ENCODE data around the gene KRT72. TPM values are rescaled to one million over a fixed set of nuclear protein-coding genes. Genes with fewer than 3 reads are reported as not detected.

KRT72 gene
- 0.27 and 0.30 TPM in 2 replicates for total RNA-seq

DNA sequence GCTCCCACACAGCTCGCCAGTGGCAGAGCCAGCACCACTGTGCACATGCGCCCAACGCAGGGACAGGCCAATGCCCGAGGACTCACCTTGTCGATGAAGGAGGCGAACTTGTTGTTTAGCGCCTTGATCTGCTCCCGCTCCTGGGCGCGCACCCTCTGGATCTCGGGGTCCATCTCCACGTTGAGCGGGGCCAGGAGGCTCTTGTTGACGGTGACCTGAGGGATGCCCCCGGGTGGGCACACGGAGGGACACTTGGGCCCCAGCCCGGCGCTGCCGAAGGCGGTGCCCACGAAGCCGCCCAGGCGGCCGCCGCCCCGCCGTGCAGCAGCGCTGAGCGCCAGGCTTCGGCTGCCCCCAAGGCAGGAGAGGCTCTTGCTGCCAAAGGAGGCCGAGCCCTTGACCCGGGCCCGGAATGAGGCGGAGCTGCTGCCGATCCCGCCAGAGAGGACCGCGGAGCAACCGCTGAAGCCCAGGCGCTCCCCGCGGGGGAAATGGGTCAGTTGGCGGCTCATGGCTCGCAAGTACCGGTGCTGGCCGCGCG is at the start of gene KRT72:
KRT72 (minus strand) TSS at position 523 of the 541 bp plus-strand sequence; CDS start at position 512, 11 bp downstream.
- intact Hi-C loops (cut with micrococcal nuclease) = no loop called here

DNA sequence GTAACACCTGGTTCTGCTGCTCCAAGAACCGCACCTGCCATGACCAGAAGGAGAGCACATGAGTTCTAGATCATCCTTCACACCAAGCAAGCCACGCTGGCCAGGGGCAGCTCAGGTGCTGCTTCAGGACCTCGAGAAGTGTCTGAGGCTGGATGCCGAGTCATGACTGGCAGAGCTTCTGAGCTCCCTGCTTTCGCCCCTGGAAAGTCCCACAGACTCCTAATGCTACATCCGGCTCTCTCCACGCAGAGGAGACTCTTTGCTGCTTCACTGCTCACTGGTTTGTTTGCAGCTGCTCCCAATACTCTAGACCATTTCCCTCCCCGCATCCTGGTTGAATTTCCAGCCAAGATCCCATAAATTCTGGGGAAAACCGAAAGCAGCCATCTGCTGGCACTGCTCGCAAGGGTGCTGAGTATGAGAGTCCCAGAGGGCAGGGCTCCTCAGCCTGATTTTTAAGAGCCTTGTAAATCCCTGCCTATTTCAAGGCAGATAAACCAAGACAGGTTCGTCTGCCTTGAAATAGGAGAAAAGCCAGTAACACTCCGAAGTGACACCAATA is 49.3 kb upstream of the KRT72 start:
- intact Hi-C loops (cut with micrococcal nuclease) = no loop called here

DNA sequence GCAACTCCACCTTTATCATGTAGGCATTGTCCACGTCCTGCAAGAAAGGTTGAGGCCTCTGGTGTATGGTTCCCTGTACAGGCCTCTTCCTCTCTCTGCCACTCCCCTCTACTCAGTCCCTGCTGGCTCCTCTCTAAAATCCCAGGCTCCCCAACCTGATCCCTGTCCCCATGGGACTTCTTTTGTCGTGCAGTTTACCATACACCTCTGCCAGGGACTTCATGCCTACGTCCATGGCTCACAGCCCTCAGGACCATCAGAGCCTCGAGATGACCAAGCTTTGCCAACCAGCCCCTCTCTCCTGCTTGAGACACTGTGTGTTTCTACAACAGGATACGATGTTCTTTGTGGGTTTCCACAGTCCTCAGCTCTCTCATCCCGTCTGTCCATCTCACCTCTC is 47.8 kb upstream of the KRT72 start:
- intact Hi-C loops (cut with micrococcal nuclease) = no loop called here

DNA sequence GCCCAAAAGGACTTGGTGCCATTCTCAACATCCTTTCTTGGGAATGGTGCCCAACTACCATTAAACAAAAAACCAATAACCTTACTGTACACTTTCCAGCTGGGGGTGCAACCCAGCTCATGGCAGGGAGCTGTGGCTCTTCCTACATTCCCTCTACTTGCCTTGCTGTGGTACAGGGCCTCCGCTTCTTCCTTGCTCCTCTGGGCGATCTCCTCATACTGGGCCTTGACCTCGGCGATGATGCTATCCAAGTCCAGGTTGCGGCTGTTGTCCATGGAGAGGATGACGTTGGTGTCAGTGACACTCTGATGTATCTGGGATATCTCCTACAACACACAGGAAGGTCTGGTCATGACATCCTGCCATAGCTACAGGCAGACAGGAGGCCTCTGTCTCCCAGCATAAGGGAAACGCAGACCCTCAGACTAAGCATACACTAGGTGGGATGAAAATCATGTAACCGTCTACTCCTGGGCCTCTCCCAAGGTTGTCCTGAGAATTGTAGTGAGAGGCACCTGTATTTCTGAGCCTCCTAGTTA is 46.8 kb upstream of the KRT72 start:
- intact Hi-C loops (cut with micrococcal nuclease) = no loop called here

DNA sequence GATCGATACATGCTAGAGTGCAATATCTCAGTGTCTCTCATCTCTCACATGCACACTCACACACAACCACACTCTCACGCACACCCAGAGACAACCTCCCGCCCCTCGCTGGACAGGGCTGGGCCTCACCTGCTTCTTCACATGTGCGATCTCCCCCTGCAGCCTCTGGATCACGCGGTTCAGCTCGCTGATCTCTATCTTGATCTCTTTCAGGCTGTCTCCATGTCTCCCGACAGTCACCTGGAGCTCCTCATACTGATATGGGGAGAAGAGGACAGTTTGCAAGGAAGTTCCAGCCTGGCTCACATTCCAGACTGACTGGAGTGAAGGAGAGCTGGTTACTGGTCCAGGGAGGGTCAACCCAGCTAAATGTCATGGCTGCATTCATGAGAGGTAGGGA is 46.3 kb upstream of the KRT72 start:
- intact Hi-C loops (cut with micrococcal nuclease) = no loop called here

DNA sequence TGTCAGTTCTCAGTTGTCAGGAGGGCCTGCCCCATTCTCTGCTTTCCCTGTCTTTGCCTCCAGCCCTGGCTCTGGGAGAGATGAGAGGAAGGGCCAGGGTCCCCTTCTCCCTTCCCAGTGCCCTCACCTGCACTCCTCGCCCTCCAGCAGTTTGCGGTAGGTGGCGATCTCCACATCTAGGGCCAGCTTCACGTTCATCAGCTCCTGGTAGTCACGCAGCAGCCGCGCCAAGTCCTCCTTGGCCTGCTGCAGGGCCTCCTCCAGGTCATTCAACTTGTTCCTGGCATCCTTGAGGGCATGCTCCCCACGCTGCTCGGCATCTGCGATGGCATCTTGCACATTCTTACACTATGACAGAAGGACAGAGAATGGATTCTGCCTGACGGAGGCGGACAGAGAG is 45.4 kb upstream of the KRT72 start:
- intact Hi-C loops (cut with micrococcal nuclease) = no loop called here

DNA sequence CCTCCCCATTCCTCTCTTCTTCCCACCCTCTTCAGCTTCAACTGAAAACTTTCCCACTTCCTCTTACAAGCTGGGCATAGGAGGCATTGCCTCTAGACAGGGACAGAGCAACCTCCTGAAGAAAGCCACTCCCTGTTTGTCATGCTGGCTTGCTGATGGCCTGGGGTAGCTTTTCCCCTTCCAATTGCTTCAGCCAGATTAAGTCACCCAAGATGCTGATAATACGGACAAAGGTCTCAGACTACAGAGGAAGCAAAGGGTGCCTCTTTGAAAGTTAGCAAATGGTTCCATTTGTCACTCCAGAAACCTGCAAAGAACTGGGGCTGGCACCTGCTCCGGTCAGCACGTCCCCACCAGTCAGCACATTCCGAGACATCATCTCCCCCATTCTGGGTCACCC is 44.7 kb upstream of the KRT72 start:
- intact Hi-C loops (cut with micrococcal nuclease) = loop anchor here (1.0 kb wide), 2 partner anchors 36 to 60 kb away; no protein-coding TSS in a partner anchor

DNA sequence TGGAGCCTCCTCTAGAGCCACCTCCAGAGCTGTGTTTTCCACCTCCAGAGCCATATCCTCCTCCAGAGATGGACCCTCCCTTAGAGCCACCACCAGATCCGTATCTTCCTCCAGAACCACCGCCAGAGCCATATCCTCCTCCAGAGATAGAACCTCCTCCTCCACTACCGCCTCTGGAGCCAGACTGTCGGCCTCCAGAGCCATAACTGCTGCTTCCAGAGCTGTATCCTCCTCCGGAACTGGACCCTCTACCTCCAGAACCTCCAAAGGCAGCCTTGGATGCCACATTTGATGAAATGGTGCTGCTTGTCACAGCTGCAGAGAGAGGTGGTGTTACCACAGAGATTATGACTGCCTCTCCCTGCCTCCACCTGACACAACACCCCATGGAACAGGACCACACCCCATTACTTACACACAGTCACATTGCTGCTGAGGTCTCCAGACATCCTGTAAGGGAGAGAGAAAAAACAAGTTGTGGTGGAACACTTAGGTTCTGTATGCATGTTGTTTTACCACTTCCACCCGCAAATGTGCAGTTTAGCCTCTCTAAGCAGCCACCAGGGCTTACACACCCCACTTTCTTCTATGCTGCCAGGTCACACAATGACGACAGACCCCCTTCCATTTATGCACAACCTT is 44.0 kb upstream of the KRT72 start:
- intact Hi-C loops (cut with micrococcal nuclease) = loop anchor here (1.0 kb wide), 2 partner anchors 35 to 59 kb away; no protein-coding TSS in a partner anchor

DNA sequence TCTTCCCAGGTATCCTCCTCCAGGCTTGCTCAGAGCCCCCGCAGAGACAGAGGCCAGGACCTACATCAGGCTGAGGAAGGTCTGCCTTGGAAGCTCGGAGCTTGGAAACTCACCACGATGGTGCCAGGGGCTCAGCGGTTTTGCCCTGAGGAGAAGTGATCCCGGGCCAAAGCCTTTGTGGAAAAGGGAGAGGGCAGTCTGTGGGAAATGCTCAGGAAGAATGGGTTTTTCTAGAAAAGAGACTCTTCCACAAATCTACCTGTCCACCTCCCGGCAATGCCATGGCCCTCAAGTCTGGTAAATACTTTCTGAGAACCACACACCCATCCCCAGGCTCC is 42.8 kb upstream of the KRT72 start:
- intact Hi-C loops (cut with micrococcal nuclease) = no loop called here

DNA sequence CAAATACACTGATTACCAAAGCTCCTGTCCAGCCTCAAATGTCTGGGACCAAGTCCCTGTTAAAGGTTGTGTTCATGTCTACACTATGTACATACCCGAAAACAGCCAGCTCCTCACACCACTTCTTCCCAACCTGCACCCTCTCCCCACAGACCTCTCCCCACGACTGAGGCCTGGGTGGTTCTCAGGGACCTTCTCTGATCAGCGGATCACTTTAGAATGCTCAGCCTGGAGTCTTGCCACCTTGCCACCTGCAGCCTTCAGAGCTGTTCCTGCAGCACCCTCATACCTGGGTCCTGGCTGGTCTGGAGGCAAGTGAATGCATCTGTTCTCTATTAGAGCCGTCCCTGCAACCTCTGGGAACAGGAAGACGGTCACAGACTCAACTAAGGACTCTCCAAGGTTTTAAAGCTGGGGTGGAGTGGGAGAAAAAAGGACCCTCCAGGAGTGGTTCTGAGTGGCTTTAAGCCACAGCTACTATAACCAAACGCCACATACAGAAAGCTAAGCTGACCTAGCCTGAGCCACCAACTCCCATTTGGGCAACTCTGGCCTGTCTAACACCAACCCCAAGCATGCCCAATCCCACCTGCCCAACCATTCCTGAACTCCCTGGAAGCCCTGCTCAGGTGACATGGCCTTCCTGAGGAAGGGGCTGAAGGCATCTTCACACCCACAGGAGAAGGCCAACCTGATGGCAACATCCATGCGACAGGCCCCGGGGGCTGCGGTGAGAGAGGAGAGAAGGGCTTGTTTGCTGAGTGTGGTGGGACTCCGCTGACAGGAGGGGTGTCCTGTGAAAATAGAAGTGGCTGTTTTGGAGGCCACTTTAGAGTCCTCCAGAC is 42.2 kb upstream of the KRT72 start:
- intact Hi-C loops (cut with micrococcal nuclease) = no loop called here

DNA sequence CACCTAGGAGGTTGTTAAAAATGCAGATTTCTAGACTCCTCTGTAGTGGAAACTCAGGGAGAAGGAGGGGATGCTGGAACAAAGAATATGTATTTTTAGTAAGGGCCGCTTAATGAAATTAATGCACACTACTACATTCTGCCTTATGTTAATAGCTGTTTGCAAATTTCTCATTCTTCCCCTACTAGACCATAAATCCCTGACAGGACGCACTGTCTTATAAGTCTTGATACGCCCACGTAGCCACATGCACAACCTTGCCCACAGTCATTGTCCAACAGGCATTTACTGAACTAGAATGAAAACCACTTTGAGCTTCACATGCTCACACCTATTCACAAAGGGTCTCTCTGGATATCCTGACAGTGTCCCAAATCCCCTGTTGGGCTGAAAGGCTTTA is 40.2 kb upstream of the KRT72 start:
- intact Hi-C loops (cut with micrococcal nuclease) = no loop called here

DNA sequence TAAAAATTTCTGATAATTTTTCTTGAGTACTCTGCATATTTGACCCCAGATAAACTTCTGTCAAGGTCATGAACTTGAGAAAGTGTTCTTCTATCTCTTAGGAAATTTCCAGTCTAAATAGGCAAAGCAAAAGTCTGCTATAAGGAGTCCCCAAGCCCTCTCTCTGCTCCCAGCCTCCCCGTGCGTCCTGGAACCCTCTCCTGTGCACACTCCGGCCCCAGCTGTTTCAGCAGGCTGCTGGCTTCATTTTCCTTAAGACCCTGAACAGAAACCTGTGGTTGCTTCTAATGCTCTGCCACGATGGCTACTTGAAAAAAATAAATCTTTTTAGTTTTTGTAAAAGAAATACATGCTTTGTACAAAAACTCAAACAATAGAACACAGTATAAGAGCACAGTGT is 36.0 kb upstream of the KRT72 start:
- intact Hi-C loops (cut with micrococcal nuclease) = no loop called here

DNA sequence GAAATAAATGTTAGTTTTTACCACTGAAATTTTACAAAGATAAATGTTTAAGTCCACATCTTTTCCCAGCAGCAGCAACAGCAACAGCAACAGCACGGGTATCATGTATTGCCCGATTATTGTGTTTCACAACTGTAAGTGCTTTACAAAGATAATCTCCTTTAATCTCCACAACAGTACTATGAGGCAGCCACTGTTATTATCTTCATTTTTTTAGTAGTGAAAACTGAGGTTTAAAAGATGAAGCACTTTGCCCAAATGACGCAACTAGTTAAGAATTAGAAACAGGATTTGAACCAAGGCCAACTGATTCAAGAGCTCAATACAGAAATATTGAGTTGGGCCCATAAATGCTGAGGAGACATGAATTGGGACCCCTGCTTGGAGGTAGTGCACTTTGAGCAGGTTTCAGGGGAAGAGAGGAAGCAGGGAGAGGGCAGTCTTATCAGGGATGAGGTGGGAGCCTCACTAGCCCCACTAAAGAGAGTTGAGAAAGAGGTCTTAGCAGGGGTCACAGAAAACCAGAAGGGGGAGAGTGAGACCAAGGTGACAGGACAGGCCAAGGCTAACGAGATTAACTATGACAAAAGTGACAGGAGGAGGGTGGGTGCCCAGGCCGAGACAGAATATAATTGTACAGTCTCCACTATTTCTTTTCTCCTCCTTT is 35.5 kb upstream of the KRT72 start:
- intact Hi-C loops (cut with micrococcal nuclease) = no loop called here

DNA sequence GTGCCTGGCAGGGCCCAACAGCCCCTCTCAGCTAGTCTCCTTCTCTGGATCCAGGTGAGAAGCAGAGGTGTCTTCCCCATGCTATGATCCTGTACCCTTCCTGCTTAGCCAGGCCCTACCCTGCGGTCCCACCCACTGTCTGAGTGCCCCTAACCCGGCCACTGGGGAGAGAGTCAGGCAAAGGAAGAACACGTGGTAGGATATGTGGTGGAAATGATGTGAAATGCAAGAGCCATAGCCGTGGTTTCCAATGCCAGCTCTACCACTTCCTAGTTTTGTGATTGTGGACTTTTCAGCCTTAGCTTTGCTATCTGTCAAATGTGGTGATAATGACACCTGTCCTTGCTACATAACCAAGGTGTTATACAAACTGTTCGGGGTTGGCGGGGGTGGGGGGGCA is 34.9 kb upstream of the KRT72 start:
- intact Hi-C loops (cut with micrococcal nuclease) = no loop called here

DNA sequence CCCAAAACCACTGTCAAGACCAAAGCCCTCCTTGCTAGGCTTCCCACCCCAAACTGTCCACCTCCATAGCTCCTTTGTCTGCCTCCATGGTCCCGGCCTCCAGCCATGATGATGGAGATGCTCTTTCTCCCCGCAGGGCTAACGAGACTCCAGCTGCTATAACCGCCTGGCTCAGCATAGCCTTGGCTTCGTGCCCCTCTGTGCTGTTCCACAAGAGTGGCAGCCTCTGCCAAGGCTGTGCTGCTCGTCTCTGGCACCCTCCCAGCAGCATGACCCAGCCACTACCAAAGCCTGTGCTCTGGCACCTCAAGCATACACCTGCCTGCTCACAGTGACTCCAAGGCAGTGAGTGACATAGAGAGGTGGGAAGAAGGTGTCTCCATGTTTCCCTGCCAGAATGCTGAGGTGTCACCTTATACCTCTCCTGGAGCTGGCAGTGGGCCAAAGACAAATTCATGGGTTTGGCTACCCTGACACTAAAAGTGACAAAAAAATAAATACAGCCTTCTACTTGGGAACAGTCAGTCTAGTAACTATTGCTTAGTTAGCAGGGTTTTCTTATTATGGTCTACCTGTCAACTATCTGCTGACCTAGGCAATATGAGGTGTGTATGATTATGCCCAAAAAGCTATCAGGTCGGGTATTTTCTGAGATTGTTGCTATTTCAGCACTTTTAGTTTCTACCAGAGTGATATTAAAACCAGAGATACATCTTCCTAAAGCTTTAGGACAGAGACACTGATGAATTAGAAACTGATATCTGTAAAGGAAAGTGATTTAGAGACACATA is 33.2 kb upstream of the KRT72 start:
- intact Hi-C loops (cut with micrococcal nuclease) = no loop called here

DNA sequence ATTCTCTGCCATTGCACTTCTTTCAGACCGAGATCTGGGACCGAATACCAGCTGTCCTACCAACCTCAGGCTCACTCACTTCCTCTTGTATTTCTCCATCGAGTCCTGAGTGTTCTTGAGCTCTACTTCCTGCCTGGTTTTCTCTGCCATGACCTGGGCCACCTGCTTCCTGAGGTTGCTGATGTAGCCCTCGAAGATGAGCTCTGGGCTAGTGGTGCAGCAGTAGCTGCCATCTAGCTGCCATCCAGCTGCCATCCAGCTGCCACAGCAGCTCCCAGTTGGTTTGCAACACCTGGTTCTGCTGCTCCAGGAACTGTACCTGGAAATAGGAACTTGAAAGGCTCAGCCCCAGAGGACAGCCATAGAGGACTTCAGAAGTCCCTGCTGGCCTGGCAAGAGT is 32.1 kb upstream of the KRT72 start:
- intact Hi-C loops (cut with micrococcal nuclease) = no loop called here

DNA sequence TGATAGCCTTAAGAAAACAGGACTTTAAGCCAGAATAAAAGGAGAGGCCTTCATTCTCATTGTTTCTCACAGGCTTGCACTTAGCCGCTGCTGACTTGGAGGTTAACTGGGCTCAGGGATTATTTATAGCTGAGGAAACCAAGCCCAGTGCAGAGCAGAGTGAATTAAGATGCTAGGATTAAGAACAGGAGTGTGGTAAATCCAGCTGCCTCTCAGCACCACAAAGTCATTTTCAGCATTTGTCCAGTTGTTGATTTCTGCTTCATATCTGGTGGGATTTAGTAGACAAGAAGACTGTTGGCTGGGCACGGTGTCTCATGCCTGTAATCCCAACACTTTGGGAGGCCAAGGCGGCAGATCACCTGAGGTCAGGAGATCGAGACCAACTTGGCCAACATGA is 31.4 kb upstream of the KRT72 start:
- intact Hi-C loops (cut with micrococcal nuclease) = no loop called here

DNA sequence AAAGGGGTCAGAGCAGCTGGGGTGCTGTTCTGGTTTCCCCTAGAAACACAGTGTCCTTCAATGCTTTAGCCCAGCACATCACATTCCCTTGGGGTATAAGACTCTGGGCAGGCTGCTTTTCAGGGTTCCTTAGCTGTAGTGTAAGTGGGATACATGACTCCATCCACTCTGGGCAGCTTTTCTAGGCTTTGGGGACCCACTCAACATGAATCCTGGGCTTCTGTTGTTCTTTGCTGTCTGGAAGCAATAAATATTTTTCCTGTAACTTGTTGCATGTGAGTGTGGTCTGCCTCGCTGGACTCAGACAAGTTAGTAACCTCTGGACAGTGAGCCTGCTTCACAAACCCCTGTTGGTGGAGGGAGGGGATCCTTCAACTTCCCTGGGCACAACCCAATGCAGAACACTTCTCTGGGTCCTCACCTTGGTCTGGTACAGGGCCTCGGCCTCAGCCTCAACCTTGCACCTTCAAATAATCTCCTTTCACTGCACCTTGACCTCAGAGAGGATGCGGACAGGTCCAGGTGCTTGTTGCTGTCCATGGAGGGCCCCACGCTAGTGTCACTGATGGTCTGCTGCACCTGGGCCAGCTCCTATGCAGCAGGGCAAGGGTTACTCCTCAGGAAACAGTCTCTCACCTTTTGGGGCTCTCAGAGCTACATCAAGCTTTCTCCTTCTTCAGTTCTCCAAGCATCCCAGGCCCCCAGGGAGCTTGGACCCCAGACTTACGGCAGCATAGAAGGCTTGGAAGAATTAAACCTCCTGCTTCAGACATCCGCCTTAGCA is 30.6 kb upstream of the KRT72 start:
- intact Hi-C loops (cut with micrococcal nuclease) = no loop called here

DNA sequence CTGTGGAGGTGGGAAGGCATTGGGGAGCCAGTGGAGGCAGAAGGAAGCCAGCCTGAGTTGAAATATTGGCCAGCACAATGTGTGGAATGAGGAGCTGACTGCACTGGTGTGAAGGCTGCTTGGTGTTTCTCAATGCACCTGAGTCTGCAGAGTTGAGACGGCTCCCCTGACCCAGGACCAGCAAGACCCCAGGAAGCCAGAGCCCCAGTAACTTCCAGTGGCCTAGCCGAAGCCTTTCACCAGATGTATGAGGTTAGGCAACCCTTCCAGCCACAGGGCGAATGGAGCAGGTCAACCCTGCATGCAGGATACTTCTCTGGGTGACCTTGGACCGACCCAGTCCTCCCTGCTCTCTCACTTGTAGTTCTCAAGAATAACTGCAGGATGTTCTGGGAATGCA is 30.0 kb upstream of the KRT72 start:
- intact Hi-C loops (cut with micrococcal nuclease) = no loop called here
